Mesothelial cell of epicardium (in vitro differentiated cells): Measurements from ENCODE around the gene TMEM164. TPM values are rescaled to one million over a fixed set of nuclear protein-coding genes. Genes with fewer than 3 reads are reported as not detected.
"Not testable (repeated sequence)": the region's sequence is repeated elsewhere in the genome, so short reads cannot be mapped to it uniquely, and the experiment has no call there.

Experiments used
- DNase-seq, 2 experiments: peaks; one replicate each; pipeline ENCODE4 v3.0.0; 2021; ENCODE audit warnings: low spot score in 2 of 2; ENCODE audit not compliant: unreplicated experiment in 2 of 2
- H3K27ac Mint-ChIP-seq: 2 replicates; pipeline ENCODE4 v1.8.0; 2021; ENCODE audit warnings: mixed read lengths
- H3K27me3 Mint-ChIP-seq: 2 replicates; pipeline ENCODE4 v1.8.0; 2021; ENCODE audit warnings: low read depth, mixed read lengths
- H3K36me3 Mint-ChIP-seq: 2 replicates; pipeline ENCODE4 v1.8.0; 2021; ENCODE audit warnings: mixed read lengths
- H3K4me1 Mint-ChIP-seq: 2 replicates; pipeline ENCODE4 v1.8.0; 2021; ENCODE audit warnings: mixed read lengths
- H3K4me3 Mint-ChIP-seq: 2 replicates; pipeline ENCODE4 v1.8.0; 2021; ENCODE audit warnings: mild to moderate bottlenecking, moderate library complexity, mixed read lengths
- H3K9me3 Mint-ChIP-seq: 2 replicates; pipeline ENCODE4 v1.8.0; 2021; ENCODE audit warnings: mixed read lengths
- CTCF ChIP-seq: fragments of 200-600 bp; sonication (generic); IDR thresholded peaks from one replicate; pipeline ENCODE4 v1.5.0; 2021; ENCODE audit warnings: antibody characterized with exemption; ENCODE audit not compliant: unreplicated experiment
- total RNA-seq: library from RNA; stranded (reverse); gene quantifications from 3 replicates; pipeline ENCODE4 v1.2.1, GENCODE V29; 2021

The TMEM164 gene
- total RNA-seq, 1 donor from 2014 or later = 42.5 TPM

- peak; percentile 55 for TF ChIP-seq CTCF
- DNase-seq = no peak
- no peaks in the 10 kb centered on the region for H3K27me3 Mint-ChIP-seq
- H3K27ac Mint-ChIP-seq = no peak overlapping the region
- H3K9me3 Mint-ChIP-seq = no peaks in the 10 kb centered on the region
- H3K4me3 Mint-ChIP-seq = no peak overlapping the region
- peaks cover 1% of the 10 kb centered on the region for H3K36me3 Mint-ChIP-seq
- no peaks in the 10 kb centered on the region for H3K4me1 Mint-ChIP-seq
Measured at GRCh38 chrX:110146521-110146920, 143.6 kb downstream of the TMEM164 start.

- no peak for TF ChIP-seq CTCF
- Mint-ChIP-seq H3K36me3 (peaks cover 1% of the 10 kb centered on the region), H3K9me3 (no peaks in the 10 kb centered on the region), H3K27me3 (no peaks in the 10 kb centered on the region), H3K27ac (no peak overlapping the region), H3K4me3 (no peak overlapping the region), H3K4me1 (no peaks in the 10 kb centered on the region)
- no peak for DNase-seq
Measured at GRCh38 chrX:110153244-110153643, 150.3 kb downstream of the TMEM164 start.

- DNase-seq = no peak
- H3K4me1 Mint-ChIP-seq = no peaks in the 10 kb centered on the region
- H3K27ac Mint-ChIP-seq = no peak overlapping the region
- no peaks in the 10 kb centered on the region for H3K9me3 Mint-ChIP-seq
- H3K27me3 Mint-ChIP-seq = no peaks in the 10 kb centered on the region
- no peak for TF ChIP-seq CTCF
- no peak overlapping the region for H3K4me3 Mint-ChIP-seq
- peaks cover 1% of the 10 kb centered on the region for H3K36me3 Mint-ChIP-seq
Measured at GRCh38 chrX:110153896-110154295, 151.0 kb downstream of the TMEM164 start.

GRCh38 chrX:110154328-110154727 is 151.4 kb downstream of the TMEM164 start:
- H3K9me3 Mint-ChIP-seq = not testable (repeated sequence)

GRCh38 chrX:110155759-110156158 is 152.8 kb downstream of the TMEM164 start:
- Mint-ChIP-seq H3K36me3 (no peaks in the 10 kb centered on the region), H3K4me1 (no peaks in the 10 kb centered on the region), H3K27me3 (no peaks in the 10 kb centered on the region), H3K9me3 (no peaks in the 10 kb centered on the region), H3K27ac (no peak overlapping the region), H3K4me3 (no peak overlapping the region)
- TF ChIP-seq CTCF = no peak
- DNase-seq = no peak

More at GRCh38 chrX:110154328-110154727, 151.4 kb downstream of the TMEM164 start:
- not testable (repeated sequence) for DNase-seq, H3K4me1 Mint-ChIP-seq, H3K27me3 Mint-ChIP-seq, H3K27ac Mint-ChIP-seq, H3K36me3 Mint-ChIP-seq, H3K4me3 Mint-ChIP-seq

GRCh38 chrX:110156167-110156754 is 153.3 kb downstream of the TMEM164 start:
- no peaks in the 10 kb centered on the region for H3K36me3 Mint-ChIP-seq
- no peaks in the 10 kb centered on the region for H3K4me1 Mint-ChIP-seq
- H3K4me3 Mint-ChIP-seq = no peak overlapping the region
- peak; percentile 86 for TF ChIP-seq CTCF
- no peak for DNase-seq
- no peak overlapping the region for H3K27ac Mint-ChIP-seq
- H3K27me3 Mint-ChIP-seq = no peaks in the 10 kb centered on the region
- H3K9me3 Mint-ChIP-seq = no peaks in the 10 kb centered on the region
